DOHH2 (cell line): Measurements from ENCODE around the gene WLS.

Experiments
- H3F3A ChIP-seq: fragments of 200-600 bp; sonication (generic), shearing (Covaris generic); 2 replicates; pipeline ENCODE4 v1.6.0; 2016; ENCODE audit warnings: antibody characterized with exemption, mild to moderate bottlenecking; ENCODE audit not compliant: control insufficient read depth, insufficient read depth
- H3K27ac ChIP-seq: fragments of 200-600 bp; sonication (generic); 2 replicates; pipeline ENCODE4 v1.5.1; 2014; ENCODE audit warnings: low read depth, mild to moderate bottlenecking, low read length, moderate library complexity
- H3K27me3 ChIP-seq: fragments of 200-600 bp; sonication (generic); 2 replicates; pipeline ENCODE4 v1.6.1; 2014; ENCODE audit warnings: mild to moderate bottlenecking, low read length, mixed read lengths; ENCODE audit not compliant: control insufficient read depth
- H3K36me3 ChIP-seq: fragments of 200-600 bp; sonication (generic); 2 replicates; pipeline ENCODE4 v1.6.1; 2014; ENCODE audit warnings: mild to moderate bottlenecking, low read length, moderate library complexity, mixed read lengths; ENCODE audit not compliant: control insufficient read depth
- H3K4me1 ChIP-seq: fragments of 200-600 bp; sonication (generic); 2 replicates; pipeline ENCODE4 v1.6.1; 2014; ENCODE audit warnings: mild to moderate bottlenecking, low read length, mixed read lengths; ENCODE audit not compliant: control insufficient read depth
- H3K4me2 ChIP-seq: fragments of 200-600 bp; sonication (generic); 2 replicates; pipeline ENCODE4 v1.6.0; 2014; ENCODE audit warnings: mild to moderate bottlenecking, low read length, moderate library complexity
- H3K4me3 ChIP-seq: fragments of 200-600 bp; sonication (generic); 2 replicates; pipeline ENCODE4 v1.5.1; 2014; ENCODE audit warnings: mild to moderate bottlenecking, low read length, mixed read lengths
- H3K79me2 ChIP-seq: fragments of 200-600 bp; sonication (generic); 2 replicates; pipeline ENCODE4 v1.6.1; 2014; ENCODE audit warnings: mild to moderate bottlenecking, low read length, mixed read lengths; ENCODE audit not compliant: control insufficient read depth
- H3K9me2 ChIP-seq: fragments of 200-600 bp; sonication (generic); replicated peaks from 2 replicates; pipeline ENCODE4 v1.6.1; 2014; ENCODE audit warnings: mild to moderate bottlenecking, low read length, mixed read lengths; ENCODE audit not compliant: control insufficient read depth
- H3K9me3 ChIP-seq: fragments of 200-600 bp; sonication (generic); 2 replicates; pipeline ENCODE4 v1.6.1; 2014; ENCODE audit warnings: antibody characterized with exemption, low read length, mixed read lengths; ENCODE audit not compliant: control insufficient read depth, insufficient read depth
- H4K20me1 ChIP-seq: fragments of 200-600 bp; sonication (generic); 2 replicates; pipeline ENCODE4 v1.6.0; 2014; ENCODE audit warnings: low read depth, mild to moderate bottlenecking, antibody characterized with exemption, low read length, moderate library complexity; ENCODE audit not compliant: control insufficient read depth, insufficient read depth
- EZH2phosphoT487 ChIP-seq: fragments of 200-600 bp; sonication (generic); IDR thresholded peaks from 2 replicates; pipeline ENCODE4 v1.6.1; 2017; ENCODE audit warnings: borderline replicate concordance, mild to moderate bottlenecking, antibody characterized with exemption, low read length, moderate library complexity, mixed read lengths
- TF ChIP-seq, protein P1 (sequence below): fragments of 200-600 bp; sonication (generic); IDR thresholded peaks from one replicate; pipeline ENCODE4 v1.5.1; 2014; ENCODE audit warnings: antibody characterized with exemption, mild to moderate bottlenecking, low read depth, low read length; ENCODE audit not compliant: poor library complexity, severe bottlenecking

The WLS gene

DNA sequence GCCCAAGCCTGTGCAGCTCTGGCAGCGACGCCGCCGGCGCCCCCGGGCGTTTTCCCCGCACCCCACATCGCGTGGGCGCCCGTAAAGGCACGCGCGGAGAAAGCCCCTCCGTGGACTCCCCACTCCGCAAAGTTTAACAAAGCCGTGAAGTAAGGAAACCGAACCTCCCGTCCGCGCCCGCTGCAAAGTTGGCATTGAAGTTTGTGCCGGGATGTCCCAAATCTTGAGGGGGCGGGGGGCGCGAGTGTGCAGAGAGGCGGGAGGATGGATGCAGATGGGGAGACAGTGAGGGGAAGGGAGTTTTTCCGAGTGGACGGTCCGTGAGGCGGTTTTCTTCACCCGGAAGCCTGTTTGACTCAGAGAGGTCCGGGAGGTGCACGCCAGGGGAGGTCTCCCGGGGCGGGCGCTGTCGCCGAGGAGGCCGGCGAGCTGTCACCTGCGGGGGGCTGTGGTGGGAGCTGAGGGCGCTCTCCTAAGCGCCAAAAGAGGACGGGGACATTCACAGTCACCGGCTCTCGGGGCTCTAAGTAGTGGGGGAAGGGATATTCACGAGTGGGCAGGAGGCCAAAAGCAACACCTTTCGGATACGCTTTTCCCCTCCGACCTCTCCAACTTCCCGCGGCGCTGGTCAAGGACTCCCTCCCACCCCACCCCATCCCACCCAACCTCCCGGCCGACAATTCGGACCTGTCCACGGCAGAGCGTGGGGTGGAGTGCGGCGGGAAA is 1.3 kb downstream of the WLS start:
- no peak overlapping the region for H3K4me2 ChIP-seq
- H3K9me3 ChIP-seq, result no peaks in the 10 kb centered on the region
- H3K4me1 ChIP-seq, result no peaks in the 10 kb centered on the region
- no peaks in the 10 kb centered on the region for H3K79me2 ChIP-seq
- no peaks in the 10 kb centered on the region for H3K9me2 ChIP-seq
- H3F3A ChIP-seq, result no peaks in the 10 kb centered on the region
- H3K36me3 ChIP-seq, result no peaks in the 10 kb centered on the region
- H3K27ac ChIP-seq, result no peak overlapping the region
- TF ChIP-seq, protein P1, sequence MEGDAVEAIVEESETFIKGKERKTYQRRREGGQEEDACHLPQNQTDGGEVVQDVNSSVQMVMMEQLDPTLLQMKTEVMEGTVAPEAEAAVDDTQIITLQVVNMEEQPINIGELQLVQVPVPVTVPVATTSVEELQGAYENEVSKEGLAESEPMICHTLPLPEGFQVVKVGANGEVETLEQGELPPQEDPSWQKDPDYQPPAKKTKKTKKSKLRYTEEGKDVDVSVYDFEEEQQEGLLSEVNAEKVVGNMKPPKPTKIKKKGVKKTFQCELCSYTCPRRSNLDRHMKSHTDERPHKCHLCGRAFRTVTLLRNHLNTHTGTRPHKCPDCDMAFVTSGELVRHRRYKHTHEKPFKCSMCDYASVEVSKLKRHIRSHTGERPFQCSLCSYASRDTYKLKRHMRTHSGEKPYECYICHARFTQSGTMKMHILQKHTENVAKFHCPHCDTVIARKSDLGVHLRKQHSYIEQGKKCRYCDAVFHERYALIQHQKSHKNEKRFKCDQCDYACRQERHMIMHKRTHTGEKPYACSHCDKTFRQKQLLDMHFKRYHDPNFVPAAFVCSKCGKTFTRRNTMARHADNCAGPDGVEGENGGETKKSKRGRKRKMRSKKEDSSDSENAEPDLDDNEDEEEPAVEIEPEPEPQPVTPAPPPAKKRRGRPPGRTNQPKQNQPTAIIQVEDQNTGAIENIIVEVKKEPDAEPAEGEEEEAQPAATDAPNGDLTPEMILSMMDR, result no peak
- TF ChIP-seq EZH2phosphoT487, result no peak
- no peak overlapping the region for H3K4me3 ChIP-seq
- H3K27me3 ChIP-seq, result peaks cover 27% of the 10 kb centered on the region
- no peaks in the 10 kb centered on the region for H4K20me1 ChIP-seq

GRCh38 chr1:68230484-68230802 is 1.9 kb downstream of the WLS start:
- H3K36me3 ChIP-seq, result no peaks in the 10 kb centered on the region
- H3K79me2 ChIP-seq, result no peaks in the 10 kb centered on the region
- H3F3A ChIP-seq, result no peaks in the 10 kb centered on the region
- no peak overlapping the region for H3K4me3 ChIP-seq
- no peaks in the 10 kb centered on the region for H3K9me3 ChIP-seq
- no peaks in the 10 kb centered on the region for H3K4me1 ChIP-seq
- no peak overlapping the region for H3K4me2 ChIP-seq
- no peak overlapping the region for H3K27ac ChIP-seq
- no peaks in the 10 kb centered on the region for H4K20me1 ChIP-seq
- no peaks in the 10 kb centered on the region for H3K9me2 ChIP-seq
- no peak for TF ChIP-seq EZH2phosphoT487
- TF ChIP-seq, protein P1, result no peak
- peaks cover 27% of the 10 kb centered on the region for H3K27me3 ChIP-seq

DNA sequence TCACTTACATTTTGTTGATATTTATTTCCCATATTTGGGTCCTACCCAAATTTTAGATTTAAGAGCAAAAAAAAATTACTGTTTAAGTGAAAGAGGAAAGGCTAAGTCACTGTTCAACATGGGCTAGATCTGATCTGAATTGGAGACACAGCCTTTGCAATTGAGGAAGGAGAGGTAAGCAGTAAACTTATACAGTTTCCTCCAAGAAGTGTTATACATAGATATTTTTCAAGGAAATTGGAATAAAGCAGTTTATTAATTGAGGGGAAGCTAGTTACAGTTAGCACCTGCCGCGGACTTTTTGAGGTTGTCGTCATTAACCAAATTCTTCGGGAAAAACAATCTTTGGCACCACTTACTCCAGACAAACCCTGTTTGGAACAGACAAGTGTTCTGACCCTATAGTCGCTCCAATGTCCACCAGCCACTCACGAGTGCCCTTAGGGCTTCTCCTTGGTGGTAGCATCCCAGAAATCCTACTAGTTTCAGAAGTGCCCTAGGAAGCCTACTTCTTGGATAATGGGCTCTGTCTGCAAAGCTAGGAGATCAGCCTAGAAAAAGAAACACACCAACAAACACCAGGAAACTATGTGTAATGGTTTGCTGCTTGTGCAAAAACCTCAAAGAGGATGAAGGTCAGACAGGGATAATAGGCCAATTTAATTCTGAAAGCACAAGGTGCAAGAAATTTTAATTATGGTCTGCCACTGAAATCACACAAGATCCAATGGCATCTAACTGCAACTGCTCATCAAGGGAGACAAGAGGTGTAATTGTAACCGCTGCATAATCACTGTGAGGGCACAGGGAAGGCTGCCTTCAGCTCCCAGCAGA is 2.5 kb downstream of the WLS start:
- H3F3A ChIP-seq, result no peaks in the 10 kb centered on the region
- H3K9me2 ChIP-seq, result no peaks in the 10 kb centered on the region
- no peaks in the 10 kb centered on the region for H4K20me1 ChIP-seq
- no peak overlapping the region for H3K27ac ChIP-seq
- no peaks in the 10 kb centered on the region for H3K4me1 ChIP-seq
- peaks cover 27% of the 10 kb centered on the region for H3K27me3 ChIP-seq
- TF ChIP-seq, protein P1, result no peak
- TF ChIP-seq EZH2phosphoT487, result no peak
- H3K36me3 ChIP-seq, result no peaks in the 10 kb centered on the region
- H3K4me2 ChIP-seq, result no peak overlapping the region
- no peaks in the 10 kb centered on the region for H3K9me3 ChIP-seq
- no peaks in the 10 kb centered on the region for H3K79me2 ChIP-seq
- H3K4me3 ChIP-seq, result no peak overlapping the region
